ENCODE results near the gene SAMD13.

- TF ChIP-seq POLR2A (IDR thresholded peaks at IDR 0.05; ENCODE audit: low read length) (no peak), GATA1 (IDR thresholded peaks at IDR 0.05; ENCODE audit: low read depth, low read length) (no peak)
These were observed 40.5 kb upstream of the SAMD13 start for GRCh38 chr1:84260852-84261518.
